Measurements from ENCODE around the gene SLIT3. TPM values are rescaled to one million over a fixed set of nuclear protein-coding genes. Genes with fewer than 3 reads are reported as not detected.

SLIT3 gene
- total and polyA plus RNA-seq, 10 of the 15 experiments (the other 5 are each of a cell fraction or from before 2014, with no cell fraction given), result 0.05 TPM; not detected in 9

DNA sequence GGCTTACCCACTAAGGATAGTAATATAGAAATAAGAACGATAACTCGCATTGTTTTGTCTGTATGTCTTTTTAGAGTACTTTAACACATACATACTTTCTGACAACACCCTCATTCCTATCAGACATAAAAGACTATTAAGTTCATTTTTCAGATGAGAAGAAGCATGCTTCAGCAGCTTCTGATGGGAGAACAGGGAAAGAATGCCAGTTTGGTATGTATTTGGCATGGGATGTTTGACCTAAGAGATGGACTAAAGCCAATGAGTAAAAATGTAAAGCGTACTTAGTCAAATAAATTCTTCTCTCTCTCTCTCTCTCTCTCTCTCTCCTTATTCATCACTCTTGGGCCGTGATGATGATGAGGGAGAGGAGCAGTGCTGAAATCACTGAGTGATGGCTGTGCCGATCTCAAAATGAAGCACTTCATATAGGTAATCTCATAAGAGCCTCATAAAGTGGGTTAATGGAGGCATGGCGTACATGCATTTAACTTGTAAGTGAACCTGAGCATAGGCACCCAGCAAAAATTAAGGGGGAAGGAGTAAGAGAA is 71.5 kb downstream of the SLIT3 start:
- Histone ChIP-seq H3K9me3 (replicated peaks; ENCODE audit: control insufficient read depth, insufficient read depth, low read length) (no peaks in the 10 kb centered on the region), H3K27me3 (replicated peaks in 1 of 2; ENCODE audit: control insufficient read depth in 2 of 2, insufficient read depth in 2 of 2, low read length in 1 of 2) (peaks cover 0 to 3% of the 10 kb centered on the region in 2 experiments; a peak in 1 of 4 replicates), H3K36me3 (ENCODE audit: control insufficient read depth in 2 of 2, insufficient read depth in 2 of 2, low read length in 1 of 2) (no peaks in the 10 kb centered on the region), H3K9ac (ENCODE audit: control insufficient read depth, insufficient read depth, low read length) (no peak overlapping the region), H3K4me2 (ENCODE audit: control insufficient read depth, insufficient read depth) (no peak overlapping the region), H3K79me2 (ENCODE audit: control insufficient read depth, insufficient read depth, low read length) (no peaks in the 10 kb centered on the region), H3K27ac (ENCODE audit: control insufficient read depth, insufficient read depth) (no peak overlapping the region), H3K4me3 (no peak overlapping the region), H2AFZ (ENCODE audit: control insufficient read depth, low read depth, low read length) (no peak overlapping the region), H3K4me1 (ENCODE audit: control insufficient read depth, insufficient read depth, low read length) (no peaks in the 10 kb centered on the region), H4K20me1 (ENCODE audit: control insufficient read depth, insufficient read depth) (no peaks in the 10 kb centered on the region)
- in situ Hi-C loops (cut with MboI) (no loop called here), intact Hi-C loops (cut with micrococcal nuclease; ENCODE audit: unreplicated experiment) (no loop called here)
- ChIA-PET CTCF (no interaction called here), POLR2A (no interaction called here), RAD21 (ENCODE audit: unreplicated experiment) (no interaction called here), SMC1A (ENCODE audit: uncharacterized antibody, unreplicated experiment) (no interaction called here)
- no TSS peak for BruUV-seq (replicated peaks)
- TF ChIP-seq FOXM1 (IDR thresholded peaks at IDR 0.05; ENCODE audit: low read depth, low read length), result no peak
- TF ChIP-seq SMAD1 (IDR thresholded peaks at IDR 0.05; ENCODE audit: low read depth, partially characterized antibody), result no peak
- no peak for TF ChIP-seq MYB (IDR thresholded peaks at IDR 0.05; ENCODE audit: borderline replicate concordance, low read depth, low read length)
- no peak for TF ChIP-seq CHD4 (IDR thresholded peaks at IDR 0.05)
- no peak for TF ChIP-seq ZBTB40 (IDR thresholded peaks at IDR 0.05; ENCODE audit: borderline replicate concordance)
- no peak for TF ChIP-seq EZH2 (IDR thresholded peaks at IDR 0.05; ENCODE audit: borderline replicate concordance, control insufficient read depth, low read depth, low read length)
- TF ChIP-seq E4F1 (IDR thresholded peaks at IDR 0.05; ENCODE audit: borderline replicate concordance, partially characterized antibody), result no peak
- TF ChIP-seq, protein P1, sequence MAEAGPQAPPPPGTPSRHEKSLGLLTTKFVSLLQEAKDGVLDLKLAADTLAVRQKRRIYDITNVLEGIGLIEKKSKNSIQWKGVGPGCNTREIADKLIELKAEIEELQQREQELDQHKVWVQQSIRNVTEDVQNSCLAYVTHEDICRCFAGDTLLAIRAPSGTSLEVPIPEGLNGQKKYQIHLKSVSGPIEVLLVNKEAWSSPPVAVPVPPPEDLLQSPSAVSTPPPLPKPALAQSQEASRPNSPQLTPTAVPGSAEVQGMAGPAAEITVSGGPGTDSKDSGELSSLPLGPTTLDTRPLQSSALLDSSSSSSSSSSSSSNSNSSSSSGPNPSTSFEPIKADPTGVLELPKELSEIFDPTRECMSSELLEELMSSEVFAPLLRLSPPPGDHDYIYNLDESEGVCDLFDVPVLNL (IDR thresholded peaks at IDR 0.05; ENCODE audit: low read depth, low read length), result no peak
- no peak for TF ChIP-seq GABPA (IDR thresholded peaks at IDR 0.05; ENCODE audit: low read depth)
- TF ChIP-seq ZNF622 (IDR thresholded peaks at IDR 0.05), result no peak
- TF ChIP-seq SMC3 (IDR thresholded peaks at IDR 0.05; ENCODE audit: borderline replicate concordance, low read length), result no peak
- TF ChIP-seq, protein P2, sequence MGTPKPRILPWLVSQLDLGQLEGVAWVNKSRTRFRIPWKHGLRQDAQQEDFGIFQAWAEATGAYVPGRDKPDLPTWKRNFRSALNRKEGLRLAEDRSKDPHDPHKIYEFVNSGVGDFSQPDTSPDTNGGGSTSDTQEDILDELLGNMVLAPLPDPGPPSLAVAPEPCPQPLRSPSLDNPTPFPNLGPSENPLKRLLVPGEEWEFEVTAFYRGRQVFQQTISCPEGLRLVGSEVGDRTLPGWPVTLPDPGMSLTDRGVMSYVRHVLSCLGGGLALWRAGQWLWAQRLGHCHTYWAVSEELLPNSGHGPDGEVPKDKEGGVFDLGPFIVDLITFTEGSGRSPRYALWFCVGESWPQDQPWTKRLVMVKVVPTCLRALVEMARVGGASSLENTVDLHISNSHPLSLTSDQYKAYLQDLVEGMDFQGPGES (IDR thresholded peaks at IDR 0.05), result no peak
- no peak for TF ChIP-seq BCL11A (IDR thresholded peaks at IDR 0.05; ENCODE audit: low read depth, low read length)
- FAIRE-seq (no peak), ATAC-seq (no peak), DNase-seq (ENCODE audit: low read depth, low spot score) (no peak)
- 30% methylated on average over 6 of the region's 6 CpGs for WGBS (ENCODE audit: insufficient coverage, insufficient replicate concordance, low lambda C conversion rate, missing lambda C conversion rate)
